Spleen (tissue), 3 donors: Measurements from ENCODE around the gene PDLIM7.

Experiments
- POLR2A ChIP-seq, 3 donors: fragments of 450-650 bp; IDR thresholded peaks; one replicate each; pipeline ENCODE4 v1.5.1; 2017; ENCODE audit warnings: antibody characterized with exemption in 3 of 3, mild to moderate bottlenecking in 1 of 3
- POLR2AphosphoS5 ChIP-seq, 3 donors: sonication (generic); formaldehyde crosslinking; IDR thresholded peaks; one replicate each; pipeline ENCODE4 v1.5.1; 2017; ENCODE audit warnings: antibody characterized with exemption in 3 of 3

GRCh38 chr5:177487144-177487543 lies 10.3 kb downstream of the PDLIM7 start:
- no peak for TF ChIP-seq POLR2A (IDR thresholded peaks at IDR 0.05)
- TF ChIP-seq POLR2AphosphoS5 (IDR thresholded peaks at IDR 0.05) = no peak
